RKO (cell line): ENCODE results near the gene ST6GALNAC4.

ENCODE experiments used
- DNase-seq: peaks from one replicate; pipeline ENCODE4 v3.0.0-alpha.2; 2016; ENCODE audit warnings: low spot score

The ST6GALNAC4 gene

GRCh38 chr9:127946728-127947127 is 29.9 kb upstream of the ST6GALNAC4 start:
- DNase-seq = no peak

GRCh38 chr9:127945942-127946341 is 29.1 kb upstream of the ST6GALNAC4 start:
- DNase-seq = no peak

DNA sequence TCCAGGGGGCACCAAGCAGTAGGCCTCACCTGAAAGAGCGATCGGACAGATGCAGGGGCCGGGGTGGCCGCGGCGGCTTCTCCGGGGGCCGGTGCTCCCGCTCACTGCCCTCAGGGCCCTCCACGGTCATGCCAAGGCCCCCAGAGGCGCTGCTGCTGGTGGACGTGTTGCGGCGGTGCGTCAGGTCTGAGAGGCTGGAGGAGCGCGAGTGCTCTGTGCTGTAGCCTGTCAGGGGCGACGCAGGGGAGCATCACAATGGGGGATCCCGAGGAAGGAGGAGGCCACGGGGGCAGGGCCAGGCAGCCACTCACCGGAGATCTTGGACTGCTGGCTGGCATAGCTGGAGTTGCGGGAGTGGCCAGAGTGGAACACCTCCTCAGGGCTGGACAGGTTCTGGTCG is 28.5 kb upstream of the ST6GALNAC4 start:
- DNase-seq = no peak

GRCh38 chr9:127944586-127945218 is 27.9 kb upstream of the ST6GALNAC4 start:
- no peak for DNase-seq

- peak; percentile 83 for DNase-seq
Observed at GRCh38 chr9:127943731-127944144, 26.9 kb upstream of the ST6GALNAC4 start.

- DNase-seq = no peak
Observed at GRCh38 chr9:127943011-127943662, 26.3 kb upstream of the ST6GALNAC4 start.

DNA sequence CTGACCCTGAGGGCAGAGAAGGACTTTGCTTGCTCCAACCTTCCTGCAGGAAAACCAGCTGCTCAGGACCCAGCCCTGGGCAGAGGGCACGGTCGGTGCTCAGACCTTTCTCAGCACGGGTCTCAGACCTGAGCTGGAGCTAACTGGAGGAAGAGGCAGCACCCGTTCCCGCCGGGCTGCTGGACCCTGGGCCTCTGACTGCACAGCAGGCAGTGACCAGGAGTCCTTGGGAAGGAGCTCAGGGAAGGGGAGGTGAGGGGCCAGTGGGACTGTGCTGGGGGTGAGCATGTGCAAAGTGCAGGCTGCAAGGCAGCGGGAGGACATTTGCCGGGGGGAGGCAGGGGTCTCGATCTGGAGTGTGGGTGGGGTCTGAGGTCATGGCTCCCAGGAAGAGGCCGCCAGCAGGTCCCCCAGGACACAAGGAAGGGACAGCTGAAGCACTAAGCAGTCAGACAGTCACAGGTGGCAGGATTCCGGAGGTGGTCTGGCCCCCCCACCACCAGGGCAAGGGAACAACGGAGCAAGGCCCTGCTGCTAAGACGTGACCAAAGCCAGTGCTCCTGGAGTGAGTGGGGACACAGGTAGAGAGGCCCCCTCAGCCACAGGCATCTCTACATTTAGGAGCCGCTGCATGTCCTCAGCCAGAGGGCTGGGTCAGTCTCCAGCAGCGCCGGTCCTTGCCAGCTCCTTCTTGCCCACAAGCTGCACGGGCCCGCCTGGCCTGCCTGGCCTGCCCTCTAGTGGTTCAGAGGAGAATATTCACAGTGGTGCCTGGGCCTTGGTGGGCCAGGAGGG is 25.6 kb upstream of the ST6GALNAC4 start:
- peak; percentile 88 for DNase-seq

- no peak for DNase-seq
Observed at GRCh38 chr9:127941961-127942215, 25.0 kb upstream of the ST6GALNAC4 start.

DNA sequence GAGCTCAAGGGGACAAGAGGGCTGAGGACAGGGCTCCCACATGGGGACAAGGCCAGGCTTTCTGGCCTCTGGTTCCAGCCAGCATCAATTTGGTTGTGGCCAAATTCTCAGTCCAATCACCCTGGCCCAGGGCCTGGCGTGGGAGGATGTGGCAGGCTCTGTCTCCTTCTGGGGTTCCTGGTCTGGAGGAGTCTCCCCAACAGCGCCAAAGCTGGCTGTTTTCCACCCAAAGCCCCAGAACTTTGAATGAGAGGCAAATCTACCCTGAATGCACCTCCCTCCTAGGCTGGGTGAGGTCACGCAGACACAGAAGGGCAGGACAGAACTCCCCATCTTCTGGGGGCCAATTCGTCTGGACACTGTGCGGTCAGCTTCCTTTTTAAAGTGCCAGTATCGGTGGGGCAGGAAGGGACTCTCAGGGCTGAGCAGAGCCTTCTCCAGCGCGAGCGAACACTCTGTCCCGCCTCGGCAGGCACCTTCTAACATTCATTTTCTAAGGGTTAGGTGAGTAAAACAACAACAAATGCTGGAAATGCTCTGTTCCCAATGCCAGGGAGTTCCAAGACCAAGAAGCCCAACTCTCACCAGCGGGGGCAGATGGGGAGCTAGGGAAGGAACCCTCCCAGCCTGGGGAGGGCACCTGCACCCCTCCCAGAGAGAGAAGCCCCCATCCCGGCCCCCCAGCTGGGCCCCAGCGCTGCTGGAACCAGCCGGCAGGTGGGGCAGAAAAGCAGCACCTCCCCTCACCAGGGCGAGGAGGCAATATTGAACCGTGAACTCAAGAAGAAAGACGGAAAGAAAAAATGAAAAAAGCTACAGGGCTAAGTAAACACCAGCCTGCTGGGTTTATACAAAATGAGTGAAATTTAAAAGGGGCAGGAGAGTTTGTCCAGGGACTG is 24.5 kb upstream of the ST6GALNAC4 start:
- DNase-seq = no peak

GRCh38 chr9:127940593-127940992 is 23.8 kb upstream of the ST6GALNAC4 start:
- DNase-seq = no peak

DNA sequence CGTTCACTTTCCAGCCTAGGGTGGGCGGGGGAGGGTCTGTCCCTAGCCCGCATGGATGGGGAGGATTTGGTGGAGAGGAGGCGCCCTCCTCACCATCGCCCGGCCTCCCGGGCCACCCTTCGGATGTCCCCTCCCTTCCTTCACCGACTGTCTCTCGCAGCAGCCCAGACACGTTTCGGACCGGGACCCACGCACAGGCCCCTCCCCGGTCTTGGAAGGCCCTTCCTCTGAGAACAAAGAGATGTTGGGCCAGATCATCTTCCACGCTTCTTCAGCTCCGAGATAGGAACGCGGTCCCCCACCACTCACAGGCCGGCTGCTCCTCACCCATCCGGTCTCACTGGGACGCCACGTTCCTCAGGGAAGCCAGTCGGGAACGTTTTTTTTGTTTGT is 21.5 kb upstream of the ST6GALNAC4 start:
- DNase-seq = no peak

DNA sequence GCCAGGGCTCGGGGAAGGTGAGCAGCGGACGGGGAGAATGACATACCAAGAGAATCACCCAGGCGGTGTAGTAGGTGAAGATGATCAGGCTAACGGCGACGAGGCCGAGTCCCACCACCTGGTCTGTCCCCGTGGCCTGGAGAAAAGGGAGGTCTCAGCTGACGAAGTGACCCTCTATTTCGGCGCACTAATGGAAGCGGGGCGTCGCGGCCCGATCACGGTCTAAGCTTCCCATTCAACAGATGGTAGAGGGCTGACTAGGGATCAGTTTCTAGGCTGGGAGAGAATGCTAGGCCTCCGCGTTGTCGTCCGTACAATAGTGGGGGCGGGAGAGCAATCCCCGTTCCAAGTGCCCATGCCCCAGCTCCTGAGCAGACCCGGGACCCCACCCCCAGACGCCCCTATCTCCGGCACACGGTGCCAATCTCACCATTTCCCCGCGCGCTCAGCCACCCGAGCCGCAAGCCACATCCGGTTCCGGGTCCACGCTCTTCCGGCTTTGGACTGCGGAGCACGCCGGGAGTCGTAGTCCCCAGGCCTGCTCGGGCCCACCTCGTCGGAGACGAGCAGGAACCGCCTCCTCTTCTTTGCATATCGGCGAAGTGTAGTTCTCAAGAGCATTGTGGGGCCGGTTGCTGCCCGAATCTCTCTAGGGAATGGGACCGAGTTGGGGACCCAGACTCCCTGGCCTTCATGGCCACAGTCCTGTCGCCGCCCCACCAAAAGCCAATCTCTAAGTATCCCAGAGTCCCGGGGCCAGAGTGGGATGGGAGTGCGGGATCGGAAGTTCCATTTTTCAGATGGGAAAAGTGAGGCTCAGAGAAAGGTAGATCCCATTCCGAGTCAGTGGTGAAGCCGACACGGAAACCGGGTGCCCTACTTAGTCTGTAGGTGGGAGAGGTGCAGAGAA is 20.8 kb upstream of the ST6GALNAC4 start, which contains the start of gene DPM2:
Gene DPM2 (minus strand): TSS at position 467 of the 910 bp plus-strand sequence. CDS start 34 bp downstream, at position 433.
- DNase-seq = peak; percentile 97

DNA sequence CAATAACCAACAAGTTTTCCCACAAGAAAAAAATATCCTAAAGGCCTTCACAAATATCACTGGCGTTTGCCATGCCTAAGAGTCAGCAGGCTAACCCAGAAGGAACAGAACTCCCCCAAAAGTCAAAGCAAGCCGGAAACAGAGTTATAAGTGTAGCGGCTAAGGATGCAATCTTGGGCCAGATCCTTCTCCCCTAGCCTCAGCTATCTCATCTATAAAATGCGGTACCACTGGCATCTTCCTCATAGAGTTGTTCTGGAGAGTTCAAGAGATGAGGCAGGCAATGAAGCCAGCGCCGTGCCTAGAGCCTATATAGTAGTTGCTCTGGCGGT is 20.2 kb upstream of the ST6GALNAC4 start:
- DNase-seq = peak; percentile 70

DNA sequence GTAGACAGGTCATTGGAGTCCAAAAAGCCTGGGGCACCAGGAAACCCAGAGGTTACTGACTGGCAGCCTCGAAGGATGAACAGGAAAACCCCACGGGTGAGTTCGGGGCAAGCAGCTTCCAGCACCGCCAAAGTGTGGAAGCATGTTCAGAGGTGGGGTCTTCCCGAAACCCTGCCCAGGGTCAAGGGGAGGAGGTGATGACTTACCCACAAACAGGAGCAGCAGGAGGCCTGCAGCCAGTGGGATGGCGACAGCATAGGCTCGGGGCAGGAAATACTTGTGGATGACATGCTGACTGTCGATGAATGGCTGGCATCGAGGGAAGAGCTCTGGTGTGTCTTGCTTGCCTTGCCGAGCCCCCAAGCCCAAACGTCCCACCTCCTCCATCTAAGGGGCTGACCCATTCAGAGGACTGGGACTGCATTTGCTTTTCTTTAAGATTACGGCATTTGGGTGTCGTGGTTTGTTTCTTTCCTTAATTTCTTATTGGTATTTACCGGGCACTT is 19.6 kb upstream of the ST6GALNAC4 start:
- peak; percentile 71 for DNase-seq

GRCh38 chr9:127935765-127936221 is 19.0 kb upstream of the ST6GALNAC4 start:
- peak; percentile 94 for DNase-seq

DNA sequence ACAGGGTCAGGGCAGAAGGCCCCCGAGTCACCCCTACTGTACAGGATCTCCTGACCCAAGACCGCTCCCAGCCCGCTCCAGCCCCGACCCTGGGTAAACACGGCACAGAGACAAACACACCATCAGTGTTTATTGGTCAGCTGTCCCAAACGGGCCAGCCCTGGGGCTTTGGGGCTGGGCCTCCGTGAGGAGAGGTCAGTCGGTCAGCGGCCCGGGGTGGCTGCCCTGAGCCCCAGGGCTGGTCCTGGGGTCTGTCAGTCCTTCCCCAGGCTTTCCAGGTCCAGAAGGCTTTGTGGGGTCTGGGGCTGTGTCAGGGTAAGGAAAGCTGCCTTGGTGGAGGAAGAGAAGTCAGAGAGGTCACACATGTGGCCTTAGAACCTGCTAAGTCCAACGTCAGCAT is 18.1 kb upstream of the ST6GALNAC4 start:
- no peak for DNase-seq

GRCh38 chr9:127934248-127934647 is 17.4 kb upstream of the ST6GALNAC4 start:
- DNase-seq = no peak

DNA sequence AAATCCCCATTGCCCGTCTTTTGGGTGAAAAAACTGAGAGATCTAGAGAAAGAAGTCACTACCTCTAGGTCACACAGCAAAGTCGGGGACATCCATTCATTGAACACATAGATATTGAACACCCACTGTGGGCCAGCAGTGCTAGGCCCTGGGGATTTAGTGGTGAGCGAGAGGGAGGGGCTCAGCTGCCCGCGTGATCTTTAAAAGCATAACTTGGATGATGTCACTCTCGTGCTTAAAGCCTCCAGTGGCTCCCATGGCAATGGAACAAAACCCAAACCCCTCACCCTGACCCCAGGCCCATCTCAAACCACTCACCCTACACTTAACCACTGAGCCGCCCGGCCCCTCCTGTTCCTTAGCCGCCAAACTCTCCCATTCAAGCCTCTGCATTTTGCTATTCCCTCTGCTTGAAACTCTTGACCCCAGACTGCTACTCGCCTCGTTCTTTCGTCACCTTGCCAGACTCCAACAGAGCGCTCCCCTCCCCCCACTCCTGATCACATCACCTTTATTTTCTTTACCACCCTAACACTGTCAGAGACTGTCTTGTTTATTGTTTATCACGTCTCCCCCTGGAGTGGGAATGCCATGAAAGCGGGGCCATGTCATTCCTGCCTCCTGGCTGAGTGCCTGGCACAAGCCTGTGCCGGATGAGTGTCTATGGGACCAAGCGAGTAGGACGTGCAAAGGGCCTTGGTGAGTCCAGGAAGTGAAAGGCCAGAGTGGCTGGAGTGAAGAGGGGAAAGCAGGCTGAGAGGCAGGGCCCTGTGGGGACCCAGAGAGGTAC is 14.4 kb upstream of the ST6GALNAC4 start:
- DNase-seq = peak; percentile 90

DNA sequence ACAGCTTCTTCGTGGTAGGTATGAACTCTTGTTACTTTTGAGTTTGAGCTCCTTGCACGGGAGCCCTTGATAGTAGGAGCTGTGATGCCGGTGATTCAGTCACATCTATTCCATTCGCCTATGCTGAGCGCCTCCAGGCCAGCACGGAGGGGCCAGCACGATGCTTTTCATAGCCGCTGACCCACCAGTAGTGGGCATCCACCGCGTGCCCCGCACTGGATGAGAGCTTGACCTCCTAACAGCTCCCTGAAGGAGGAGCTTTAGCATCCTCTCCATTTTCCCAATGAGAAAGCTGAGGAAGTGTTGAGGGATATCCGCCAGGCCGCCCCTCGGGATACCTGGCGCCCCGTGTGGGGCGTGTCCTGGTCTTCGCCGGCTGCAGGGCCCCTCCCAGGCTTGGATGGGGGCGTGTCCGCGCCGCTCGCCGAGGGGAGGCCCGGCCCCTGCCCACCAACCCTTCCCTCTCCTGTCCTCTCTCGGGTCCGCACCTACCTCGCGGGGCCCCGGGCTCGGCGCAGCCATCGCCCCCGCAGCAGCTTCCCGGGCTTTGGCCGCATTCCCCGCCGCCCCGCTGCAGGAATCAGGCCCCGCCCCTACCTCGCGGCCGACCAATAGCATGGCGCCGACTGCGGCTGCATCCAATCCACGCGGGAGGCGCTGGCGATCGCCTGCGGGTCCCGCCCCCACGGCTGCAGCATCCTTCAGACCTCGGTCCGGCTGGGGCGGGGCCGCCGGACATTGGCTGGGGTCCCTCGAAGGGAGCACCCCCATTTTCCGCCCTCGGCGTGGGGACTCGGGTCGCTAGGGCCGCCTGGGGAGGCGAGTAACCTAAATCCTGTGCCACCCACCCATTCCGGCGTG is 13.6 kb upstream of the ST6GALNAC4 start, which contains the start of gene PIP5KL1:
Gene PIP5KL1 (minus strand): TSS at position 547 of the 861 bp plus-strand sequence. CDS start 25 bp downstream, at position 522.
- DNase-seq = peak; percentile 97
